ENCODE measurements around the gene DHRS13. TPM values are rescaled to one million over a fixed set of nuclear protein-coding genes. Genes with fewer than 3 reads are reported as not detected.

The DHRS13 gene
- total and polyA plus RNA-seq, 11 donors = 2.2 to 6.3 (median 2.9) TPM

GRCh38 chr17:28898527-28898955, 4.3 kb downstream of the DHRS13 start:
- intact Hi-C loops (cut with DNase I) = loop anchor here in 8 of 10 donors (5.0 to 10.0 kb wide), 7 partner anchors 41 to 136 kb away; partner anchors contain the start of genes FAM222B (in 2 of the 8), ERAL1 (in 1 of the 8) and PHF12 (in 1 of the 8)
- WGBS, 4 donors = 84 to 94% (median 91%) methylated on average over 12 of the region's 12 CpGs
- TF ChIP-seq POLR2A (IDR thresholded peaks at IDR 0.05) = no peak
- TF ChIP-seq, protein P1, sequence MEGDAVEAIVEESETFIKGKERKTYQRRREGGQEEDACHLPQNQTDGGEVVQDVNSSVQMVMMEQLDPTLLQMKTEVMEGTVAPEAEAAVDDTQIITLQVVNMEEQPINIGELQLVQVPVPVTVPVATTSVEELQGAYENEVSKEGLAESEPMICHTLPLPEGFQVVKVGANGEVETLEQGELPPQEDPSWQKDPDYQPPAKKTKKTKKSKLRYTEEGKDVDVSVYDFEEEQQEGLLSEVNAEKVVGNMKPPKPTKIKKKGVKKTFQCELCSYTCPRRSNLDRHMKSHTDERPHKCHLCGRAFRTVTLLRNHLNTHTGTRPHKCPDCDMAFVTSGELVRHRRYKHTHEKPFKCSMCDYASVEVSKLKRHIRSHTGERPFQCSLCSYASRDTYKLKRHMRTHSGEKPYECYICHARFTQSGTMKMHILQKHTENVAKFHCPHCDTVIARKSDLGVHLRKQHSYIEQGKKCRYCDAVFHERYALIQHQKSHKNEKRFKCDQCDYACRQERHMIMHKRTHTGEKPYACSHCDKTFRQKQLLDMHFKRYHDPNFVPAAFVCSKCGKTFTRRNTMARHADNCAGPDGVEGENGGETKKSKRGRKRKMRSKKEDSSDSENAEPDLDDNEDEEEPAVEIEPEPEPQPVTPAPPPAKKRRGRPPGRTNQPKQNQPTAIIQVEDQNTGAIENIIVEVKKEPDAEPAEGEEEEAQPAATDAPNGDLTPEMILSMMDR (IDR thresholded peaks at IDR 0.05) = no peak
- Histone ChIP-seq H3K4me1 (peaks cover 0 to 64% (median 28%) of the 10 kb centered on the region in 12 donors), H3K27me3 (no peaks in the 10 kb centered on the region), H3K9me3 (no peaks in the 10 kb centered on the region), H3K36me3 (no peaks in the 10 kb centered on the region), H3K4me3 (no peak overlapping the region), H3K27ac (peak overlapping the region in 3 of 12 donors; percentile 82 to 91 (median 87))
- DNase-seq (no peak), ATAC-seq (no peak)

DNA sequence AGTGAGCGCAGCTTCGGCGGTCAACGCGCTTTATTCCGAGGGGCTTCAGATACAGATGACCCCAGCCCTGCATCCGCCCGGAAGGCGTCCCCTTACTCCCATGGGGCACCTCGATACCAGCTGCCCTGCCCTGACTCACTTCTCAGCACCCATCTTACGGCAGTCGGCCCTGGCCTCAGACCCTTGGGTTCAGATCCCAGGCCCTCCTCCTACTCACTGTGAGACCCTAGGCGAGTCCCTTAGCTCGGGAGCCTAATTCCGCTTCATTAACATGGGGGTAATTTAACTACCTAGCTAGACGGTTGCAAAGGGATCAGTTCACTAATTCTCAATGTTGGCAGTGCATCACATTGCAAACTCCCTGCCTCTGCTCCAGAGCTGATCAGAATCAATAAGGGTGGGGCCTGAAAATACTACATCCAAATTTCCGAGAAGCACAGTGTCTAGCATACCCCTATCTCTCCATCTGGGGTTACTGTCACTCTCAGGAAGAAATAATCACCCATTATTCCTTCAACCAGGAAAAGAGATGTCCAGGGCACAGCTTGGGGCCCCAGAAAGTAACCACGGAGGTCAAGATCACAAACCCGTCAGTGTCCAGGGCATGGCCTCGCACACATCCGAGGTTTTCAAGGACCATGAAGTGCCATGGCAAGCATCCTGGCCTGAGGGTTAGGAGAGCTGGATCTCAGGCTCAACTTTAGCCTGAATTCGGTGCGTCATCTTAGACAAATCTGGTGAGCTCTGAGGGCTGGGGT, 4.9 kb downstream of the DHRS13 start:
- peak in 1 of 2 donors; percentile 1 for TF ChIP-seq POLR2A (IDR thresholded peaks at IDR 0.05)
- TF ChIP-seq, protein P1 (IDR thresholded peaks at IDR 0.05) = peak in 1 of 12 donors; percentile 2
- Histone ChIP-seq H3K27me3 (no peaks in the 10 kb centered on the region), H3K4me1 (peaks cover 0 to 65% (median 30%) of the 10 kb centered on the region in 12 donors), H3K4me3 (peak overlapping the region; percentile 72 to 98 (median 92)), H3K36me3 (no peaks in the 10 kb centered on the region), H3K27ac (peak overlapping the region; percentile 60 to 97 (median 86)), H3K9me3 (no peaks in the 10 kb centered on the region)
- peak in 1 of 4 donors; percentile 10 for ATAC-seq
- no peak for DNase-seq
- 26 to 69% (median 32%) methylated on average over 8 to 23 of the region's 23 CpGs for WGBS, 4 donors
- intact Hi-C loops (cut with DNase I) = loop anchor here in 8 of 10 donors (5.0 to 10.0 kb wide), 7 partner anchors 41 to 136 kb away; partner anchors contain the start of genes FAM222B (in 2 of the 8), ERAL1 (in 1 of the 8) and PHF12 (in 1 of the 8)

GRCh38 chr17:28896884-28897768, 5.8 kb downstream of the DHRS13 start, which contains the start of gene FLOT2:
TSS of gene FLOT2 (minus strand) at chr17:28897733. CDS start at chr17:28897574, 159 bp downstream.
- Histone ChIP-seq H3K4me3 (peak within 1 kb of the TSS; percentile 72 to 98 (median 92)), H3K36me3 (no peaks in the 10 kb centered on the region), H3K27ac (peak within 1 kb of the TSS; percentile 60 to 97 (median 86)), H3K27me3 (no peaks in the 10 kb centered on the region), H3K9me3 (no peaks in the 10 kb centered on the region), H3K4me1 (peaks cover 3 to 69% (median 31%) of the 10 kb centered on the region in 12 donors)
- WGBS, 4 donors = 0 to 1% (median 1%) methylated on average over 20 to 73 of the region's 73 CpGs
- peak; percentile 63 to 82 (median 64) for DNase-seq
- TF ChIP-seq, protein P1 (IDR thresholded peaks at IDR 0.05) = peak in 6 of 12 donors; percentile 9 to 45 (median 20)
- TF ChIP-seq POLR2A (IDR thresholded peaks at IDR 0.05) = peak in 1 of 2 donors; percentile 54
- ATAC-seq = peak; percentile 25 to 87 (median 77)
- intact Hi-C loops (cut with DNase I) = loop anchor here in 8 of 10 donors (5.0 to 10.0 kb wide), 7 partner anchors 40 to 135 kb away; partner anchors contain the start of genes FAM222B (in 2 of the 8), ERAL1 (in 1 of the 8) and PHF12 (in 1 of the 8)
